22Rv1 (cell line): ENCODE results near the gene NFKBIE.

Source experiments
- H3K27ac ChIP-seq: fragments of 450-650 bp; 2 replicates; pipeline ENCODE4 v1.5.1; 2017
- CTCF ChIP-seq: fragments of 450-650 bp; IDR thresholded peaks from 2 replicates; pipeline ENCODE4 v1.5.1; 2017; ENCODE audit warnings: mild to moderate bottlenecking
- ZFX ChIP-seq: fragments of 450-650 bp; IDR thresholded peaks from 2 replicates; pipeline ENCODE4 v1.6.1; 2017; ENCODE audit warnings: antibody characterized with exemption, borderline replicate concordance

Gene NFKBIE

GRCh38 chr6:44251576-44252524, 13.5 kb downstream of the NFKBIE start:
- no peak for TF ChIP-seq ZFX
- TF ChIP-seq CTCF, result no peak
- H3K27ac ChIP-seq, result peak overlapping the region; percentile 91

- peak overlapping the region; percentile 91 for H3K27ac ChIP-seq
- TF ChIP-seq ZFX (no peak), CTCF (no peak)
Measured at GRCh38 chr6:44250718-44251123, 14.6 kb downstream of the NFKBIE start.

GRCh38 chr6:44250067-44250717, 15.2 kb downstream of the NFKBIE start:
- TF ChIP-seq CTCF, result no peak
- no peak for TF ChIP-seq ZFX
- peak overlapping the region; percentile 91 for H3K27ac ChIP-seq

- TF ChIP-seq CTCF (no peak), ZFX (no peak)
- peak overlapping the region; percentile 91 for H3K27ac ChIP-seq
Measured at GRCh38 chr6:44249082-44249748, 16.1 kb downstream of the NFKBIE start.

GRCh38 chr6:44248579-44248978, 16.8 kb downstream of the NFKBIE start:
- peak overlapping the region; percentile 91 for H3K27ac ChIP-seq
- TF ChIP-seq CTCF, result no peak
- no peak for TF ChIP-seq ZFX

DNA sequence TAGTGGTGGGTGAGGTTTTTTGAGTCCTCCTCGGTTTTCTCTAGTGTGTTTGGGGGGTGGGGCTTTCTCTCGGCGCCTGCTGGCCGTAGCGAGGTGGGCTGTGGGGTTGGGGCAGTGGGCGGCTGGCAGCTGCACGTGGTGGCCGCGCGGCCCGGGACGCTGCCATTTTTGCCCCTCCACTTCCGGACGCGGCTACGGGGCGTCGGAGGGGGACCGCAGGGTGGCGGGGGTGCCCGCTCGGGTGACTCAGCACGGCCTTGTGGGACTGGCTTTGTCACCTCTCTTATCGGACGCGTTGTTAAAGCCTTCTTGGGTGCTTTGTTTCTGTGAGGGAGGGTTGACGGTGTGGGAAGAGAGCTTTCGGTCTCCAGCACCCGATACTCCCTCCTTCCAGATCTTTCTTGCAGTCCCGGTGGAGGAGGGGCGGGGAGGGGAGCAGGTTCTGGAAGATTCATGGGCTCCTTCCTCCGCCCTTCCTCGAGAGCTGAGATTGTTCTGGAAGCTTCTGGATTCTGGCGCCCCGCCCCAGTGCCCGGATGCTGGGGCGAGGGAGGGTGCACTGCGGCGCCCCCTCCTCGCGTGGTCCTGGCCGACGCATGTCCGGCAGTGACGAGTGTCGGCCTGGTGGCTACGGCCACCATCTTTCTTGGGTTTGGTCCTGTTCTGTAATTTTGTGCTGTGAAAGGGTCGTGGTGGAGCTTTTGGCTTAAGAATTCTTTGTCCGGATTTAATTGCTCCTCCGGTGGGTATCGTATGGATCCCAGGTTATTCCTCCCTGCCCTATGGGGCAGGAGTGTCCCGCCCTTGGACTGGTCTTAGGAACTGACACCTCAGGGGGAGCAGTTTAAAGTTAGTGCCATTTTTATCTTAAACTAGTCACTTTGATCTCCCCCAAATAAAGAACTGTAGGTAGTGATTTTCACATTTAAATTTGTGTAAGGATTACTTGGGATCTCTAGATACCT, 17.7 kb downstream of the NFKBIE start:
- TF ChIP-seq CTCF (no peak), ZFX (no peak)
- H3K27ac ChIP-seq, result peak overlapping the region; percentile 91
